ENCODE results near the gene FRYL.

FRYL gene

GRCh38 chr4:48798117-48798516, 18.0 kb upstream of the FRYL start:
- H3K4me1 Mint-ChIP-seq, result no peaks in the 10 kb centered on the region
- H3K27me3 Mint-ChIP-seq, result no peaks in the 10 kb centered on the region
- H3K4me3 Mint-ChIP-seq, result no peak overlapping the region
- no peak overlapping the region for H3K27ac Mint-ChIP-seq (ENCODE audit: low read depth)
- DNase-seq (ENCODE audit: low spot score in 2 of 2), result no peak
- no peaks in the 10 kb centered on the region for H3K36me3 Mint-ChIP-seq (ENCODE audit: insufficient read depth)
- ATAC-seq (replicated peaks; ENCODE audit: extremely low read depth, poor library complexity, severe bottlenecking), result no peak
- no peaks in the 10 kb centered on the region for H3K9me3 Mint-ChIP-seq

GRCh38 chr4:48796927-48797679, 17.0 kb upstream of the FRYL start:
- DNase-seq (ENCODE audit: low spot score in 2 of 2), result no peak

GRCh38 chr4:48796191-48796926, 16.3 kb upstream of the FRYL start:
- Mint-ChIP-seq H3K4me1 (no peaks in the 10 kb centered on the region), H3K27me3 (no peaks in the 10 kb centered on the region), H3K4me3 (no peak overlapping the region), H3K9me3 (no peaks in the 10 kb centered on the region), H3K36me3 (ENCODE audit: insufficient read depth) (no peaks in the 10 kb centered on the region), H3K27ac (ENCODE audit: low read depth) (no peak overlapping the region)
- ATAC-seq (replicated peaks; ENCODE audit: extremely low read depth, poor library complexity, severe bottlenecking) (no peak), DNase-seq (ENCODE audit: low spot score in 2 of 2) (no peak)

More at GRCh38 chr4:48796927-48797679, 17.0 kb upstream of the FRYL start:
- no peaks in the 10 kb centered on the region for H3K27me3 Mint-ChIP-seq
- no peak overlapping the region for H3K4me3 Mint-ChIP-seq
- H3K4me1 Mint-ChIP-seq, result no peaks in the 10 kb centered on the region
- no peak overlapping the region for H3K27ac Mint-ChIP-seq (ENCODE audit: low read depth)
- H3K36me3 Mint-ChIP-seq (ENCODE audit: insufficient read depth), result no peaks in the 10 kb centered on the region
- ATAC-seq (replicated peaks; ENCODE audit: extremely low read depth, poor library complexity, severe bottlenecking), result no peak
- no peaks in the 10 kb centered on the region for H3K9me3 Mint-ChIP-seq

- Mint-ChIP-seq H3K9me3 (no peaks in the 10 kb centered on the region), H3K4me1 (no peaks in the 10 kb centered on the region), H3K4me3 (no peak overlapping the region), H3K27ac (ENCODE audit: low read depth) (no peak overlapping the region), H3K36me3 (ENCODE audit: insufficient read depth) (no peaks in the 10 kb centered on the region), H3K27me3 (no peaks in the 10 kb centered on the region)
- no peak for DNase-seq (ENCODE audit: low spot score in 2 of 2)
- no peak for ATAC-seq (replicated peaks; ENCODE audit: extremely low read depth, poor library complexity, severe bottlenecking)
These were observed 15.0 kb upstream of the FRYL start for GRCh38 chr4:48795108-48795507.

- no peaks in the 10 kb centered on the region for H3K36me3 Mint-ChIP-seq (ENCODE audit: insufficient read depth)
- H3K4me1 Mint-ChIP-seq, result no peaks in the 10 kb centered on the region
- no peaks in the 10 kb centered on the region for H3K9me3 Mint-ChIP-seq
- no peaks in the 10 kb centered on the region for H3K27me3 Mint-ChIP-seq
- no peak overlapping the region for H3K4me3 Mint-ChIP-seq
- DNase-seq (ENCODE audit: low spot score in 2 of 2) (no peak), ATAC-seq (replicated peaks; ENCODE audit: extremely low read depth, poor library complexity, severe bottlenecking) (no peak)
- H3K27ac Mint-ChIP-seq (ENCODE audit: low read depth), result no peak overlapping the region
These were observed 12.4 kb upstream of the FRYL start for GRCh38 chr4:48792348-48793006.

- no peaks in the 10 kb centered on the region for H3K36me3 Mint-ChIP-seq (ENCODE audit: insufficient read depth)
- ATAC-seq (replicated peaks; ENCODE audit: extremely low read depth, poor library complexity, severe bottlenecking) (no peak), DNase-seq (ENCODE audit: low spot score in 2 of 2) (no peak)
- H3K9me3 Mint-ChIP-seq, result no peaks in the 10 kb centered on the region
- H3K4me3 Mint-ChIP-seq, result no peak overlapping the region
- H3K27ac Mint-ChIP-seq (ENCODE audit: low read depth), result no peak overlapping the region
- H3K27me3 Mint-ChIP-seq, result no peaks in the 10 kb centered on the region
- no peaks in the 10 kb centered on the region for H3K4me1 Mint-ChIP-seq
These were observed 11.2 kb upstream of the FRYL start for GRCh38 chr4:48791313-48791712.

GRCh38 chr4:48790561-48790960, 10.5 kb upstream of the FRYL start:
- no peak for ATAC-seq (replicated peaks; ENCODE audit: extremely low read depth, poor library complexity, severe bottlenecking)
- Mint-ChIP-seq H3K27me3 (no peaks in the 10 kb centered on the region), H3K4me1 (no peaks in the 10 kb centered on the region), H3K9me3 (no peaks in the 10 kb centered on the region), H3K4me3 (no peak overlapping the region), H3K36me3 (ENCODE audit: insufficient read depth) (no peaks in the 10 kb centered on the region), H3K27ac (ENCODE audit: low read depth) (no peak overlapping the region)
- no peak for DNase-seq (ENCODE audit: low spot score in 2 of 2)

GRCh38 chr4:48787056-48787455, 7.0 kb upstream of the FRYL start:
- Mint-ChIP-seq H3K27ac (ENCODE audit: low read depth) (no peak overlapping the region), H3K36me3 (ENCODE audit: insufficient read depth) (no peaks in the 10 kb centered on the region), H3K4me3 (no peak overlapping the region), H3K9me3 (no peaks in the 10 kb centered on the region), H3K4me1 (no peaks in the 10 kb centered on the region), H3K27me3 (no peaks in the 10 kb centered on the region)
- ATAC-seq (replicated peaks; ENCODE audit: extremely low read depth, poor library complexity, severe bottlenecking) (no peak), DNase-seq (ENCODE audit: low spot score in 2 of 2) (no peak)

GRCh38 chr4:48786549-48786948, 6.5 kb upstream of the FRYL start:
- DNase-seq (ENCODE audit: low spot score in 2 of 2) (no peak), ATAC-seq (replicated peaks; ENCODE audit: extremely low read depth, poor library complexity, severe bottlenecking) (no peak)
- no peaks in the 10 kb centered on the region for H3K36me3 Mint-ChIP-seq (ENCODE audit: insufficient read depth)
- H3K4me1 Mint-ChIP-seq, result peaks cover under 1% of the 10 kb centered on the region
- H3K4me3 Mint-ChIP-seq, result no peak overlapping the region
- no peaks in the 10 kb centered on the region for H3K27me3 Mint-ChIP-seq
- no peaks in the 10 kb centered on the region for H3K9me3 Mint-ChIP-seq
- H3K27ac Mint-ChIP-seq (ENCODE audit: low read depth), result no peak overlapping the region

GRCh38 chr4:48785302-48785701, 5.2 kb upstream of the FRYL start:
- no peaks in the 10 kb centered on the region for H3K27me3 Mint-ChIP-seq
- H3K4me1 Mint-ChIP-seq, result peaks cover 9% of the 10 kb centered on the region
- peaks cover 2% of the 10 kb centered on the region for H3K36me3 Mint-ChIP-seq (ENCODE audit: insufficient read depth)
- no peaks in the 10 kb centered on the region for H3K9me3 Mint-ChIP-seq
- no peak overlapping the region for H3K4me3 Mint-ChIP-seq
- H3K27ac Mint-ChIP-seq (ENCODE audit: low read depth), result no peak overlapping the region
- ATAC-seq (replicated peaks; ENCODE audit: extremely low read depth, poor library complexity, severe bottlenecking) (no peak), DNase-seq (ENCODE audit: low spot score in 2 of 2) (no peak)

- H3K36me3 Mint-ChIP-seq (ENCODE audit: insufficient read depth), result peaks cover 14% of the 10 kb centered on the region
- no peak overlapping the region for H3K4me3 Mint-ChIP-seq
- H3K9me3 Mint-ChIP-seq, result no peaks in the 10 kb centered on the region
- peaks cover 29% of the 10 kb centered on the region for H3K4me1 Mint-ChIP-seq
- no peak overlapping the region for H3K27ac Mint-ChIP-seq (ENCODE audit: low read depth)
- ATAC-seq (replicated peaks; ENCODE audit: extremely low read depth, poor library complexity, severe bottlenecking), result no peak
- DNase-seq (ENCODE audit: low spot score in 2 of 2), result no peak
- no peaks in the 10 kb centered on the region for H3K27me3 Mint-ChIP-seq
These were observed 1.9 kb upstream of the FRYL start for GRCh38 chr4:48781968-48782367.

- Mint-ChIP-seq H3K4me1 (peaks cover 39% of the 10 kb centered on the region), H3K4me3 (peak overlapping the region; percentile 85), H3K36me3 (ENCODE audit: insufficient read depth) (peaks cover 14% of the 10 kb centered on the region), H3K9me3 (no peaks in the 10 kb centered on the region), H3K27me3 (no peaks in the 10 kb centered on the region), H3K27ac (ENCODE audit: low read depth) (peak overlapping the region; percentile 92)
- DNase-seq (ENCODE audit: low spot score in 2 of 2) (peak in 1 of 2 donors; percentile 10), ATAC-seq (replicated peaks; ENCODE audit: extremely low read depth, poor library complexity, severe bottlenecking) (no peak)
These were observed 761 bp upstream of the FRYL start for GRCh38 chr4:48780865-48781214.
